Measurements from ENCODE around the gene PID1. TPM values are rescaled to one million over a fixed set of nuclear protein-coding genes. Genes with fewer than 3 reads are reported as not detected.

PID1 gene
- total RNA-seq, 1 donor from 2014 or later, result 0.91 TPM

- Mint-ChIP-seq H3K9me3 (peaks cover 6% of the 10 kb centered on the region), H3K4me3 (no peak overlapping the region), H3K36me3 (ENCODE audit: low read depth) (no peaks in the 10 kb centered on the region), H3K27me3 (ENCODE audit: low read depth) (no peaks in the 10 kb centered on the region), H3K4me1 (no peaks in the 10 kb centered on the region), H3K27ac (ENCODE audit: unreplicated experiment) (no peak overlapping the region)
- TF ChIP-seq CTCF (conservative IDR thresholded peaks at IDR 0.05), result no peak
- DNase-seq (ENCODE audit: low read depth, low spot score), result no peak
Observed at GRCh38 chr2:229064749-229065148, 206.3 kb downstream of the PID1 start.

GRCh38 chr2:229060147-229060546 is 210.9 kb downstream of the PID1 start:
- H3K4me1 Mint-ChIP-seq, result no peaks in the 10 kb centered on the region
- TF ChIP-seq CTCF (conservative IDR thresholded peaks at IDR 0.05), result no peak
- peaks cover 3% of the 10 kb centered on the region for H3K9me3 Mint-ChIP-seq
- no peak overlapping the region for H3K4me3 Mint-ChIP-seq
- no peak overlapping the region for H3K27ac Mint-ChIP-seq (ENCODE audit: unreplicated experiment)
- DNase-seq (ENCODE audit: low read depth, low spot score), result no peak
- no peaks in the 10 kb centered on the region for H3K36me3 Mint-ChIP-seq (ENCODE audit: low read depth)
- no peaks in the 10 kb centered on the region for H3K27me3 Mint-ChIP-seq (ENCODE audit: low read depth)

GRCh38 chr2:229059331-229060033 is 211.6 kb downstream of the PID1 start:
- no peak overlapping the region for H3K4me3 Mint-ChIP-seq
- DNase-seq (ENCODE audit: low read depth, low spot score), result no peak
- H3K9me3 Mint-ChIP-seq, result peaks cover 3% of the 10 kb centered on the region
- TF ChIP-seq CTCF (conservative IDR thresholded peaks at IDR 0.05), result no peak
- no peaks in the 10 kb centered on the region for H3K4me1 Mint-ChIP-seq
- H3K27me3 Mint-ChIP-seq (ENCODE audit: low read depth), result no peaks in the 10 kb centered on the region
- no peaks in the 10 kb centered on the region for H3K36me3 Mint-ChIP-seq (ENCODE audit: low read depth)
- H3K27ac Mint-ChIP-seq (ENCODE audit: unreplicated experiment), result no peak overlapping the region

- Mint-ChIP-seq H3K27me3 (ENCODE audit: low read depth) (no peaks in the 10 kb centered on the region), H3K36me3 (ENCODE audit: low read depth) (no peaks in the 10 kb centered on the region), H3K4me3 (no peak overlapping the region), H3K9me3 (peaks cover 3% of the 10 kb centered on the region), H3K27ac (ENCODE audit: unreplicated experiment) (no peak overlapping the region), H3K4me1 (no peaks in the 10 kb centered on the region)
- DNase-seq (ENCODE audit: low read depth, low spot score), result no peak
- TF ChIP-seq CTCF (conservative IDR thresholded peaks at IDR 0.05), result no peak
Observed at GRCh38 chr2:229057976-229058553, 213.0 kb downstream of the PID1 start.

GRCh38 chr2:229054311-229054710 is 216.8 kb downstream of the PID1 start:
- no peaks in the 10 kb centered on the region for H3K9me3 Mint-ChIP-seq
- no peak for DNase-seq (ENCODE audit: low read depth, low spot score)
- no peak for TF ChIP-seq CTCF (conservative IDR thresholded peaks at IDR 0.05)
- peaks cover 12% of the 10 kb centered on the region for H3K4me1 Mint-ChIP-seq
- H3K27me3 Mint-ChIP-seq (ENCODE audit: low read depth), result no peaks in the 10 kb centered on the region
- H3K27ac Mint-ChIP-seq (ENCODE audit: unreplicated experiment), result no peak overlapping the region
- no peaks in the 10 kb centered on the region for H3K36me3 Mint-ChIP-seq (ENCODE audit: low read depth)
- H3K4me3 Mint-ChIP-seq, result no peak overlapping the region
